Testis (tissue), 2 donors: ENCODE measurements around the gene HIF3A.

ENCODE experiments used
- CTCF ChIP-seq, 3 experiments: fragments of 450-650 bp in 2 of 3; fragments of 200-600 bp in 1 of 3; sonication (generic) in 1 of 3; IDR thresholded peaks; one replicate each; pipeline ENCODE4 v1.5.1; 2016 to 2019; ENCODE audit warnings: antibody characterized with exemption in 3 of 3, mild to moderate bottlenecking in 2 of 3, moderate library complexity in 1 of 3
- POLR2A ChIP-seq: fragments of 450-650 bp; IDR thresholded peaks from one replicate; pipeline ENCODE4 v1.6.1; 2017; ENCODE audit warnings: antibody characterized with exemption, mild to moderate bottlenecking, moderate library complexity

DNA sequence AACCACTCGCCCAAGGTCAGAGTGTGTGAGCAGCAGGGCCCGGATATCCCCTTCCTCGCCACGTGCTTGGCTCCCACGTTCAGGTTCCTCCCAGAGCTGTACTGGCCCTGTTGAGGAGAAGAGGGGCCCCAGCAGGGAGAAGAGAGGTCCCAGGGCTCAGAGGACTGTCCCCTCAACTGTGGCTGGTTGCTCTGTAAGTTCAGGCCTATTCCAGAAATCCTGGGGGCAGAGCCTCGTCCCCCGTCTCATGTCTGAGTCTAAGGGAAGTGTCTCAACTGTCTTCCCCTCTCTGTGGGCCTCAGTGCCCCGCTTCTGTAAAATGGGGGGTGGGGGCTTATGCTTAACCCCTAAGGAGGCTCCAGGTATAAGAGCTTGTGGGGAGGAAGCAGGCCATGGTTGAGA, 53.9 kb downstream of the HIF3A start:
- TF ChIP-seq CTCF (IDR thresholded peaks at IDR 0.05) (no peak), POLR2A (no peak)
